Measurements from ENCODE around the gene GDNF. TPM values are rescaled to one million over a fixed set of nuclear protein-coding genes. Genes with fewer than 3 reads are reported as not detected.

GDNF gene
- total and polyA plus RNA-seq, 9 donors = 0.23 to 6.3 (median 3.6) TPM

- no peak overlapping the region for H3K27ac ChIP-seq
- no peaks in the 10 kb centered on the region for H3K27me3 ChIP-seq
- no peaks in the 10 kb centered on the region for H3K36me3 ChIP-seq
- TF ChIP-seq EP300 (IDR thresholded peaks at IDR 0.05) = no peak
- TF ChIP-seq, protein P1, sequence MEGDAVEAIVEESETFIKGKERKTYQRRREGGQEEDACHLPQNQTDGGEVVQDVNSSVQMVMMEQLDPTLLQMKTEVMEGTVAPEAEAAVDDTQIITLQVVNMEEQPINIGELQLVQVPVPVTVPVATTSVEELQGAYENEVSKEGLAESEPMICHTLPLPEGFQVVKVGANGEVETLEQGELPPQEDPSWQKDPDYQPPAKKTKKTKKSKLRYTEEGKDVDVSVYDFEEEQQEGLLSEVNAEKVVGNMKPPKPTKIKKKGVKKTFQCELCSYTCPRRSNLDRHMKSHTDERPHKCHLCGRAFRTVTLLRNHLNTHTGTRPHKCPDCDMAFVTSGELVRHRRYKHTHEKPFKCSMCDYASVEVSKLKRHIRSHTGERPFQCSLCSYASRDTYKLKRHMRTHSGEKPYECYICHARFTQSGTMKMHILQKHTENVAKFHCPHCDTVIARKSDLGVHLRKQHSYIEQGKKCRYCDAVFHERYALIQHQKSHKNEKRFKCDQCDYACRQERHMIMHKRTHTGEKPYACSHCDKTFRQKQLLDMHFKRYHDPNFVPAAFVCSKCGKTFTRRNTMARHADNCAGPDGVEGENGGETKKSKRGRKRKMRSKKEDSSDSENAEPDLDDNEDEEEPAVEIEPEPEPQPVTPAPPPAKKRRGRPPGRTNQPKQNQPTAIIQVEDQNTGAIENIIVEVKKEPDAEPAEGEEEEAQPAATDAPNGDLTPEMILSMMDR (IDR thresholded peaks at IDR 0.05) = no peak
- TF ChIP-seq POLR2A (IDR thresholded peaks at IDR 0.05) = no peak
- no peaks in the 10 kb centered on the region for H3K9me3 ChIP-seq
- peaks cover 1% of the 10 kb centered on the region for H3K4me1 ChIP-seq (ENCODE audit: insufficient read depth)
- H3K4me3 ChIP-seq = peak overlapping the region; percentile 13
- DNase-seq = no peak
- WGBS, 3 donors = 78 to 89% (median 89%) methylated on average over 6 of the region's 6 CpGs
- intact Hi-C loops (cut with DNase I) = no loop called here
Measured at GRCh38 chr5:37833990-37834389, 5.9 kb downstream of the GDNF start.

- Histone ChIP-seq H3K27me3 (no peaks in the 10 kb centered on the region), H3K27ac (no peak overlapping the region), H3K4me1 (ENCODE audit: insufficient read depth) (peaks cover 1% of the 10 kb centered on the region), H3K4me3 (no peak overlapping the region), H3K36me3 (no peaks in the 10 kb centered on the region), H3K9me3 (no peaks in the 10 kb centered on the region)
- 69 to 74% (median 72%) methylated on average over 7 of the region's 7 CpGs for WGBS, 3 donors
- no peak for DNase-seq
- intact Hi-C loops (cut with DNase I) = no loop called here
- no peak for TF ChIP-seq POLR2A (IDR thresholded peaks at IDR 0.05)
- TF ChIP-seq, protein P1 (IDR thresholded peaks at IDR 0.05) = no peak
- TF ChIP-seq EP300 (IDR thresholded peaks at IDR 0.05) = no peak
Measured at GRCh38 chr5:37831821-37832534, 7.9 kb downstream of the GDNF start.

- TF ChIP-seq, protein P1 (IDR thresholded peaks at IDR 0.05) = no peak
- no peak for TF ChIP-seq POLR2A (IDR thresholded peaks at IDR 0.05)
- no peak for TF ChIP-seq EP300 (IDR thresholded peaks at IDR 0.05)
- Histone ChIP-seq H3K4me1 (ENCODE audit: insufficient read depth) (peaks cover 1% of the 10 kb centered on the region), H3K36me3 (no peaks in the 10 kb centered on the region), H3K27ac (no peak overlapping the region), H3K9me3 (no peaks in the 10 kb centered on the region), H3K4me3 (no peak overlapping the region), H3K27me3 (no peaks in the 10 kb centered on the region)
- WGBS, 3 donors = 86 to 92% (median 89%) methylated on average over 5 of the region's 5 CpGs
- intact Hi-C loops (cut with DNase I) = no loop called here
- no peak for DNase-seq
Measured at GRCh38 chr5:37830348-37830747, 9.5 kb downstream of the GDNF start.

GRCh38 chr5:37825334-37825915 is 14.4 kb downstream of the GDNF start:
- no peaks in the 10 kb centered on the region for H3K4me1 ChIP-seq (ENCODE audit: insufficient read depth)
- TF ChIP-seq, protein P1 (IDR thresholded peaks at IDR 0.05) = no peak
- TF ChIP-seq POLR2A (IDR thresholded peaks at IDR 0.05) (no peak), EP300 (IDR thresholded peaks at IDR 0.05) (no peak)
- intact Hi-C loops (cut with DNase I) = no loop called here
- no peak overlapping the region for H3K4me3 ChIP-seq
- H3K27me3 ChIP-seq = no peaks in the 10 kb centered on the region
- no peak overlapping the region for H3K27ac ChIP-seq
- H3K36me3 ChIP-seq = no peaks in the 10 kb centered on the region
- H3K9me3 ChIP-seq = no peaks in the 10 kb centered on the region
- 63 to 79% (median 67%) methylated on average over 2 of the region's 2 CpGs for WGBS, 3 donors
- DNase-seq = no peak

Data from ovary (tissue), 9 donors.